Uterus (tissue), 4 donors: ENCODE measurements around the gene SETSIP. TPM values are rescaled to one million over a fixed set of nuclear protein-coding genes. Genes with fewer than 3 reads are reported as not detected.
"Not testable (repeated sequence)": the region's sequence is repeated elsewhere in the genome, so short reads cannot be mapped to it uniquely, and the experiment has no call there.

Experiments
- DNase-seq, 2 donors: peaks; one replicate each; pipeline ENCODE4 v3.0.0-alpha.2; 2019 to 2020
- H3K27ac ChIP-seq, 2 donors: fragments of 200-600 bp; sonication (generic); 1 replicate in 1 of 2; 2 replicates in 1 of 2; pipeline ENCODE4 v1.5.1; 2016 to 2018
- H3K27me3 ChIP-seq, 2 donors: fragments of 200-600 bp; sonication (generic); one replicate each; pipeline ENCODE4 v1.5.1; 2018 to 2019; ENCODE audit warnings: control low read depth in 1 of 2
- H3K36me3 ChIP-seq, 2 donors: fragments of 200-600 bp; sonication (generic); one replicate each; pipeline ENCODE4 v1.5.1; 2019; ENCODE audit warnings: control low read depth in 1 of 2
- H3K4me1 ChIP-seq, 2 donors: fragments of 200-600 bp; sonication (generic); one replicate each; pipeline ENCODE4 v1.5.1; 2018 to 2019; ENCODE audit warnings: control low read depth in 1 of 2
- H3K4me3 ChIP-seq, 2 donors: fragments of 200-600 bp; sonication (generic); 1 replicate in 1 of 2; 2 replicates in 1 of 2; pipeline ENCODE4 v1.5.1; 2018 to 2019; ENCODE audit warnings: mild to moderate bottlenecking in 1 of 2
- H3K9me3 ChIP-seq, 2 donors: fragments of 200-600 bp; sonication (generic); one replicate each; pipeline ENCODE4 v1.5.1; 2019; ENCODE audit warnings: control low read depth in 1 of 2
- CTCF ChIP-seq, 4 experiments: fragments of 200-600 bp in 2 of 4; fragments of 450-650 bp in 2 of 4; sonication (generic) in 2 of 4; IDR thresholded peaks; one replicate each; pipeline ENCODE4 v1.5.1; 2016 to 2019; ENCODE audit warnings: antibody characterized with exemption in 4 of 4, mild to moderate bottlenecking in 2 of 4, moderate library complexity in 1 of 4
- POLR2A ChIP-seq, 2 donors: fragments of 450-650 bp; IDR thresholded peaks; one replicate each; pipeline ENCODE4 v1.6.1; 2016; ENCODE audit warnings: antibody characterized with exemption in 2 of 2, mild to moderate bottlenecking in 1 of 2, moderate library complexity in 1 of 2
- intact Hi-C: fragments of 100-400 bp; cut with DNase I; formaldehyde crosslinking; loops from one replicate; pipeline ENCODE4 v1.15.1; 2023; ENCODE audit warnings: low total_unique reads
- total RNA-seq, 4 donors: library from RNA; depleted of rRNA in 3 of 4; stranded (reverse); fragments of >200 nt in 3 of 4; gene quantifications; one replicate each; pipeline versions ENCODE4 v1.1.0 to v1.2.4, GENCODE V29; 2014 to 2023
- donor health status: DM: yes; HTN: yes; CAD: no.

Gene SETSIP
- total RNA-seq, 4 donors from 2014 or later, result not detected

GRCh38 chr1:92080128-92080985 is 5.1 kb upstream of the SETSIP start, which contains the start of gene BTBD8:
Gene BTBD8, plus strand, starts transcription at chr1:92080345. Its CDS starts 227 bp downstream, at chr1:92080572.
- peak within 1 kb of the TSS; percentile 84 to 87 for H3K27ac ChIP-seq
- TF ChIP-seq CTCF (IDR thresholded peaks at IDR 0.05) (peak in 2 of 4 experiments; percentile 5 to 13), POLR2A (IDR thresholded peaks at IDR 0.05) (peak; percentile 46 to 65)
- H3K27me3 ChIP-seq, result no peaks in the 10 kb centered on the region
- intact Hi-C loops, result no loop called here
- H3K4me3 ChIP-seq, result peak within 1 kb of the TSS; percentile 66 to 67
- H3K36me3 ChIP-seq, result no peaks in the 10 kb centered on the region
- no peaks in the 10 kb centered on the region for H3K4me1 ChIP-seq
- DNase-seq, result peak; percentile 87 to 91
- no peaks in the 10 kb centered on the region for H3K9me3 ChIP-seq

GRCh38 chr1:92079441-92079840 is 4.2 kb upstream of the SETSIP start:
- Histone ChIP-seq H3K27ac (peak overlapping the region; percentile 84 to 87), H3K9me3 (no peaks in the 10 kb centered on the region), H3K36me3 (no peaks in the 10 kb centered on the region), H3K4me3 (no peak overlapping the region), H3K27me3 (no peaks in the 10 kb centered on the region), H3K4me1 (no peaks in the 10 kb centered on the region)
- DNase-seq, result no peak
- intact Hi-C loops, result no loop called here
- no peak for TF ChIP-seq POLR2A (IDR thresholded peaks at IDR 0.05)
- no peak for TF ChIP-seq CTCF (IDR thresholded peaks at IDR 0.05)

- DNase-seq, H3K36me3 ChIP-seq, H3K27ac ChIP-seq, H3K4me3 ChIP-seq, intact Hi-C loops, H3K4me1 ChIP-seq, H3K27me3 ChIP-seq, H3K9me3 ChIP-seq: not testable (repeated sequence)
Measured at GRCh38 chr1:92078077-92078476, 2.9 kb upstream of the SETSIP start.

- intact Hi-C loops, result no loop called here
- no peaks in the 10 kb centered on the region for H3K36me3 ChIP-seq
- no peak overlapping the region for H3K27ac ChIP-seq
- no peaks in the 10 kb centered on the region for H3K4me1 ChIP-seq
- no peak for DNase-seq
- TF ChIP-seq POLR2A (IDR thresholded peaks at IDR 0.05) (no peak), CTCF (IDR thresholded peaks at IDR 0.05) (no peak)
- no peaks in the 10 kb centered on the region for H3K9me3 ChIP-seq
- H3K4me3 ChIP-seq, result no peak overlapping the region
- no peaks in the 10 kb centered on the region for H3K27me3 ChIP-seq
Measured at GRCh38 chr1:92076363-92076762, 1.2 kb upstream of the SETSIP start.

- H3K27me3 ChIP-seq, H3K27ac ChIP-seq, H3K9me3 ChIP-seq, H3K4me1 ChIP-seq, DNase-seq, intact Hi-C loops, H3K4me3 ChIP-seq, H3K36me3 ChIP-seq: not testable (repeated sequence)
Measured at GRCh38 chr1:92074446-92074845, 765 bp downstream of the SETSIP start.

GRCh38 chr1:92070892-92071291 is 4.3 kb downstream of the SETSIP start:
- no peaks in the 10 kb centered on the region for H3K27me3 ChIP-seq
- no peak overlapping the region for H3K4me3 ChIP-seq
- H3K9me3 ChIP-seq, result no peaks in the 10 kb centered on the region
- H3K36me3 ChIP-seq, result no peaks in the 10 kb centered on the region
- intact Hi-C loops, result no loop called here
- no peak for TF ChIP-seq POLR2A (IDR thresholded peaks at IDR 0.05)
- TF ChIP-seq CTCF (IDR thresholded peaks at IDR 0.05), result no peak
- H3K27ac ChIP-seq, result no peak overlapping the region
- no peaks in the 10 kb centered on the region for H3K4me1 ChIP-seq
- DNase-seq, result no peak
